ENCODE results near the gene ARHGEF16. TPM values are rescaled to one million over a fixed set of nuclear protein-coding genes. Genes with fewer than 3 reads are reported as not detected.

The ARHGEF16 gene
- total RNA-seq, 2 donors from 2014 or later: 47.7 to 64.7 TPM

DNA sequence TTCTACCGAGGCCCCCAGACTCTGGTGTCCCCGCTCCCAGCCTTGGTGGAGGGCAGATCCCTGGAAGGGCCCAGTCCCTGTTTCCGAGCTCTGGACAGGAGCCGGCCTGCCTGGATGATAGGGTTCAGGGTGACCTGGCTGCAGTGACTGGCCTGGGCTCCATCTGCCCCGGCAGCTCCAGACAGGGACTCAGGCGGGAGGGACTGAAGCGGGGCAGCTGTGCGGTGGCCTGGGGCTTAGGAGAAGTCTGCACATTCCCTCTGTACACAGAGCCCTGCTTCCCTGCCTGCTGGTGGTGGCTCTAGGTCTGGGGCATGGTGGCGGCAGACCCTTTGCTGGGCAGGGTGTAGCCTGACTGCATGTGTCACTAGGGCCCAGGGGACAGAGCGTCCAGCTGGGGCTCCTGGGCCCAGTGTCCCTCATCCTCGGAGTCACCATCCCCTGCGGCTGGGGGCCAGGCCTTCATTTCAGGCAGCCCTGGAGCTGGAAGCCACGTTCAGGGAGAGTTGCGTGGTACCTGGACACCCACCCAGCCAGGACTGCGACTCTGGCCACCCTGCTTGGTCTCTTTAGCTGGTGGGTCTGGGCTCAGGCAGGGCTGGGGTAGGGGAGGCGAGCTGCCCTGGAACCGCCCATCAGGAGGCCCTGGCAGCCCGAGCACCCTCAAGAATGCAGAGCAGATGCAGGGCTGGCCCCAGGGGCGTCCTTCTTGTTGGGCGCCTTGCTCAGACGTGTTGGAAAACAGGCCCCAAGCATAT is 9.6 kb downstream of the ARHGEF16 start:
- Histone ChIP-seq H3K36me3 (ENCODE audit: control insufficient read depth, insufficient read depth, low read length) (peaks cover 26% of the 10 kb centered on the region), H3K9me3 (ENCODE audit: control insufficient read depth, low read length) (no peaks in the 10 kb centered on the region), H3K9ac (ENCODE audit: extremely low read depth, low read length, poor library complexity, severe bottlenecking) (no peak overlapping the region), H3K27ac (ENCODE audit: low read depth, low read length) (peak overlapping the region; percentile 11), H3K4me3 (ENCODE audit: low read length) (no peak overlapping the region), H3K27me3 (ENCODE audit: control insufficient read depth, insufficient read depth, low read length, poor library complexity, severe bottlenecking) (no peaks in the 10 kb centered on the region), H3K4me1 (ENCODE audit: control insufficient read depth, insufficient read depth, low read length) (no peaks in the 10 kb centered on the region)
- no peaks in the 10 kb centered on the region for H3K9me3 Mint-ChIP-seq
- peaks cover 4% of the 10 kb centered on the region for H3K4me1 Mint-ChIP-seq
- no peak for DNase-seq
- H3K4me3 Mint-ChIP-seq: no peak overlapping the region
- 93 to 96% methylated on average over 13 to 21 of the region's 21 CpGs for WGBS, 2 experiments (ENCODE audit: insufficient coverage in 1 of 2, insufficient read length in 1 of 2)
- TF ChIP-seq, protein P1, sequence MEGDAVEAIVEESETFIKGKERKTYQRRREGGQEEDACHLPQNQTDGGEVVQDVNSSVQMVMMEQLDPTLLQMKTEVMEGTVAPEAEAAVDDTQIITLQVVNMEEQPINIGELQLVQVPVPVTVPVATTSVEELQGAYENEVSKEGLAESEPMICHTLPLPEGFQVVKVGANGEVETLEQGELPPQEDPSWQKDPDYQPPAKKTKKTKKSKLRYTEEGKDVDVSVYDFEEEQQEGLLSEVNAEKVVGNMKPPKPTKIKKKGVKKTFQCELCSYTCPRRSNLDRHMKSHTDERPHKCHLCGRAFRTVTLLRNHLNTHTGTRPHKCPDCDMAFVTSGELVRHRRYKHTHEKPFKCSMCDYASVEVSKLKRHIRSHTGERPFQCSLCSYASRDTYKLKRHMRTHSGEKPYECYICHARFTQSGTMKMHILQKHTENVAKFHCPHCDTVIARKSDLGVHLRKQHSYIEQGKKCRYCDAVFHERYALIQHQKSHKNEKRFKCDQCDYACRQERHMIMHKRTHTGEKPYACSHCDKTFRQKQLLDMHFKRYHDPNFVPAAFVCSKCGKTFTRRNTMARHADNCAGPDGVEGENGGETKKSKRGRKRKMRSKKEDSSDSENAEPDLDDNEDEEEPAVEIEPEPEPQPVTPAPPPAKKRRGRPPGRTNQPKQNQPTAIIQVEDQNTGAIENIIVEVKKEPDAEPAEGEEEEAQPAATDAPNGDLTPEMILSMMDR (conservative IDR thresholded peaks at IDR 0.05): no peak
- H3K27me3 Mint-ChIP-seq (ENCODE audit: insufficient read depth): peaks cover 1% of the 10 kb centered on the region
- H3K27ac Mint-ChIP-seq: no peak overlapping the region
- H3K36me3 Mint-ChIP-seq (ENCODE audit: low read depth): peaks cover 30% of the 10 kb centered on the region

DNA sequence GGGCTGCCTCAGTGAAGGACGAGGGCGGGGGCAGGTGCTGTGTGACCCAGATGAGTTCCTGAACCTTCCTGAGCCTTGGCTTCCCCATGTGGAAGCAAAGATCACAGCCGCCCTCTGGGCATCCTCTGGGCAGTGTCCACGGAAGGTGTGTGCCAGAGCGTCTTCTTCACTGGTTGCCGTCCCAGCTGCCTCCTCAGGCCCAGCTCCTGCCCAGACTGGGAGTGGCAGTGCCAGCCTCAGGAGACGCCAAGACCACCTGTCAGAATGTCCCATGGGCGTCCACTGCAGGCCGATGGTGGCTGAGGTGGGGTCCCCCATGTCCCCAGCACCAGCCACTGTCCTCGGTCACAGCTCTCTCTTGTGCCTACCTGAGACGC is 10.2 kb downstream of the ARHGEF16 start:
- Mint-ChIP-seq H3K27ac (no peak overlapping the region), H3K9me3 (no peaks in the 10 kb centered on the region), H3K27me3 (ENCODE audit: insufficient read depth) (peaks cover 1% of the 10 kb centered on the region), H3K36me3 (ENCODE audit: low read depth) (peaks cover 24% of the 10 kb centered on the region), H3K4me1 (peaks cover 3% of the 10 kb centered on the region), H3K4me3 (no peak overlapping the region)
- H3K9me3 ChIP-seq (ENCODE audit: control insufficient read depth, low read length): no peaks in the 10 kb centered on the region
- no peaks in the 10 kb centered on the region for H3K27me3 ChIP-seq (ENCODE audit: control insufficient read depth, insufficient read depth, low read length, poor library complexity, severe bottlenecking)
- WGBS, 2 experiments (ENCODE audit: insufficient coverage in 1 of 2, insufficient read length in 1 of 2): 91 to 94% methylated on average over 5 to 11 of the region's 11 CpGs
- no peak overlapping the region for H3K27ac ChIP-seq (ENCODE audit: low read depth, low read length)
- no peak overlapping the region for H3K9ac ChIP-seq (ENCODE audit: extremely low read depth, low read length, poor library complexity, severe bottlenecking)
- TF ChIP-seq, protein P1 (conservative IDR thresholded peaks at IDR 0.05): no peak
- H3K4me3 ChIP-seq (ENCODE audit: low read length): no peak overlapping the region
- no peaks in the 10 kb centered on the region for H3K4me1 ChIP-seq (ENCODE audit: control insufficient read depth, insufficient read depth, low read length)
- H3K36me3 ChIP-seq (ENCODE audit: control insufficient read depth, insufficient read depth, low read length): peaks cover 23% of the 10 kb centered on the region
- no peak for DNase-seq

DNA sequence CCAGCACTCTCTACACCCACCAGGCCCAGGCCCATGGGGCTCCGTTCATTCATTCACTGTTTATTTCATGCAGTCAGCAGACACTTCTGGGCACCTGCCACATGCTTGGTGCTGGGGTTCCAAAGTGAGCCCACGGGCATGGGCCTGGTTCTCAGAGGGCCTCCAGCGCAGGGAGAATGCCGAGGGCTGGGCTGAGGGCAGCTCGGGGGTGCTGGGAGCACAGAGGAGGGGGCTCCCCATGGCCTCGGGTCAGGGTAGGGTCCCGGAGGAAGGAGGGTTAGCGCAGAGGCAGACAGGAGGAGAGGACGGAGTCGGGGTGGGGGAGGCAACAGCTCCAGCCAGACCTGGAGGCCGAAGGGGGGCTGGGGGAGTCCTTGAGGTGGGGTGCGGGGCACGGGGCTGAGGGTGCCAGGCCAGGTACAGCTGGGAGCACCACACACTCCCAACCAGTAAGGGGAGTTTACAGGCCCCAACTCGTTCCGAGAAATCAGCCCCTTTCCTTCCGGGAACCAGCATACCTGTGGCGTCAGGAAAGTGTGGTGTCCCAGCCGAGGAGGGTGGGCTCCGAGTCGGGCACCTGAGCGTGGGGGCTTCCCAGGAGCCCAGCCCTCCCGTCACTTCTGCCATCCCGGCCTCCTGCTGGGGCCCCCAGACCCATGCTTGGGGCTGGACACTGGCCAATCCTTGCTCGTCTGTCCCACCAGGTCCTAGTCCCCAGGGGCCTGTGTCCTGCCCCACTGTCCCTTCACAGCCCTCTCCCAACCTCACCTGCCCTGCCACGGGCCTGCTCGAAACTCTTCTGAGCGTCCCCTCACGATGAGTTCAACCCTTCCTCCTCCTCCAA is 10.8 kb downstream of the ARHGEF16 start:
- Mint-ChIP-seq H3K27me3 (ENCODE audit: insufficient read depth) (peaks cover 1% of the 10 kb centered on the region), H3K4me1 (peaks cover under 1% of the 10 kb centered on the region), H3K9me3 (no peaks in the 10 kb centered on the region), H3K27ac (no peak overlapping the region), H3K36me3 (ENCODE audit: low read depth) (peaks cover 25% of the 10 kb centered on the region), H3K4me3 (no peak overlapping the region)
- 89 to 92% methylated on average over 13 to 28 of the region's 28 CpGs for WGBS, 2 experiments (ENCODE audit: insufficient coverage in 1 of 2, insufficient read length in 1 of 2)
- DNase-seq: no peak
- Histone ChIP-seq H3K27ac (ENCODE audit: low read depth, low read length) (peak overlapping the region; percentile 29), H3K4me1 (ENCODE audit: control insufficient read depth, insufficient read depth, low read length) (no peaks in the 10 kb centered on the region), H3K4me3 (ENCODE audit: low read length) (no peak overlapping the region), H3K9me3 (ENCODE audit: control insufficient read depth, low read length) (no peaks in the 10 kb centered on the region), H3K36me3 (ENCODE audit: control insufficient read depth, insufficient read depth, low read length) (peaks cover 23% of the 10 kb centered on the region), H3K27me3 (ENCODE audit: control insufficient read depth, insufficient read depth, low read length, poor library complexity, severe bottlenecking) (no peaks in the 10 kb centered on the region), H3K9ac (ENCODE audit: extremely low read depth, low read length, poor library complexity, severe bottlenecking) (no peak overlapping the region)
- TF ChIP-seq, protein P1 (conservative IDR thresholded peaks at IDR 0.05): no peak

Measured in endodermal cell (in vitro differentiated cells).